Stimulated activated CD8-positive, alpha-beta memory T cell treated with anti-CD3 and anti-CD28 coated beads, Interleukin-15, amount 100 ng/mL, for 48 hours (primary cell): Measurements from ENCODE around the gene GRN.
"Not testable (repeated sequence)": the region's sequence is repeated elsewhere in the genome, so short reads cannot be mapped to it uniquely, and the experiment has no call there.

Experiments used
- DNase-seq, 2 donors: peaks; one replicate each; pipeline ENCODE4 v3.0.0-alpha.2; 2020; ENCODE audit warnings: low read depth in 2 of 2

GRN gene

GRCh38 chr17:44321246-44322120 lies 23.6 kb upstream of the GRN start:
- DNase-seq: no peak

- no peak for DNase-seq
These were observed 22.7 kb upstream of the GRN start for GRCh38 chr17:44322236-44322895.

GRCh38 chr17:44323359-44324091 lies 21.6 kb upstream of the GRN start:
- no peak for DNase-seq

DNA sequence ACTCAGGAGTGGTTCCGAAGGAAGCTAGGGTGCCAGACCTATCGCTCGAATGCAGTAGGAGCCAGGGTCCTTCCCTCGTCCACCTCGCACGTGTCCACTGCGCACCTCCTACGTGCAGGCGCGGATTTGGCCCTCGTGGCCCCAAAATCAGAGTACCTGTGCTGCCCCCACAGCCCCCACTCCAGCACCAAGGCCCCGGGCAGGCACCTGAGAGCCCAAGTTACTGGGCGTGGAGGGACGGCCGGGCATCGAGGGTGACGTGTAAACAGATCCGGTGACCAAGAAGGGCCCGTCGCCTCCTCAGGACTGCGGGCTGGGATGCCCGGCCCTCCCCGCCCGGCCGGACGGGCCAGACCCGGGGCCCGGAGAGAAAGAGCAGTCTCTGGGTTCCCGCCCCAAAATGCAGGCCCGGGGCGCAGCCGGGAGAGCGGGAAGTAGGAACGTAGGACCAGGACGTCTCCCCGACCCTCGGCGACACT lies 21.0 kb upstream of the GRN start:
- no peak for DNase-seq

DNA sequence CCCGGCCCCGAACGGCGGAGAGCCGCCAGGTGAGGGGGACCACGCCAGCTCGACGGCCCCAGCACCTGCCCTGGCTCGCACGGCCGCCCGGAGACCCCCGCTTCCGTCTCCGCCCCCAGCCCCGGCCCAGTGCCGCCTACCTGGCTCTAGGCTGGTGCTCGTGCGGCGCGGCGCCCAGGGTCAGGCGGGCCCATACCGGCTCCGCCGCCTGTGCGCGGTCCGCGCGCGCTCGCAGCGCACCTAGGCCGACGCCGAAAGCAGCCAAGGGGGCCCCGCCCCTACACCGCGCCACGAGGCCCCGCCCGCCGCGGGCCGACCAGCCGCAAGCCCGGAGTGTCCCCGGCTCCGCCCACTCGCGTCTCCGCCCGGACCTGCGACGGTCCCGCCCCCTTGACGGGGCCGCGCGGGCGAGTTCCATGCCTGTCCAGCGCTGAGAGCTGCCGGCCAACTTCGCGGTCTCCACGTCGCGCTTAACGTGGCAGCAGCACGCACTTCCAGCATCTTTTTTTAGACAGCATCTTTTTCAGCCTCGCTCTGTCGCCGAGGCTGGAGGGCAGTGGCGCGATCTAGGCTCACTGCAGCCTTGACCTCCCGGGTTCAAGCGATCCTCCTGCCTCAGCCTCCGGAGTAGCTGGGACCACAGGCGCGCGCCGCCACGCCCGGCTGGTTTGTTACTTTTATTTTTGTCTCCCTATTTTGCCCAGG lies 20.4 kb upstream of the GRN start, which contains the start of gene SLC25A39:
Gene SLC25A39 (minus strand): TSS at position 253 of the 705 bp plus-strand sequence. CDS start 1,261 bp downstream, outside the sequence.
- DNase-seq: peak; percentile 93 to 94

- DNase-seq: peak; percentile 90 to 94
These were observed 18.1 kb upstream of the GRN start for GRCh38 chr17:44326861-44327444.

DNA sequence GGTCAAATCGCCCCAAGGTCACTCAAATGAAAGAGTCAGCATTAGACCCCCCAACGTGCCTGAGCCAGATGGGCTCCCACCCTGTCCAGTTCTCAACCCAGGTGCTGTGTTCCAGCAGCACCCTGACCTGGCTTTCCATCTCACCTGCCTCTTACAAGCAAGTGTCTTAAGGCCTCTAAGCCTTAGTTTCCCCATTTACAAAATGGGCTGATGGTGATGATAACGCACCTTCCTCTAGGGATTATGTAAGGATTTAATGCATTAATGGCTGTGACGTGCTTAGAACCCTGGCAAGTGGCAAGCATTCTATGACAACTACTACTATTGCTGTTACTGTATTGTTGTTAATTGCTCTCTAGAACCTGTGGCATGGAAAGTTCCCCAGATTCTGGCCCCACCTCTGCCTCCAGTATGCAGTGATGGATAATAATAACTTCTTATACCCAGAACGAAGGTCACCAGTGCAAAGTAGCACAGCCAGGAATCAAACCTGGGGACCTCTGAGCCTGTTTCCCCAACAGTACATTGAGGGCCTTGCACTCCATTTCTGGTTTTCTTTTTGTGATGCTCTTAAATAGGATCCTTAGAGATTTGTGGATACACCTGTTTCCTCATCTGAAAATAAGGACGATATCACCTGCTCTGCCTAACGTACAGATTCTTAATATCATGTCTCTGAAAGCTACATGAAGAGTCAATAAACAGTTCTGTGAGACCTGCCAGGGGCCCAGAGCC lies 17.2 kb upstream of the GRN start:
- no peak for DNase-seq

- DNase-seq: not testable (repeated sequence)
These were observed 15.6 kb upstream of the GRN start for GRCh38 chr17:44329516-44329915.

GRCh38 chr17:44330263-44330662 lies 14.8 kb upstream of the GRN start:
- not testable (repeated sequence) for DNase-seq

DNA sequence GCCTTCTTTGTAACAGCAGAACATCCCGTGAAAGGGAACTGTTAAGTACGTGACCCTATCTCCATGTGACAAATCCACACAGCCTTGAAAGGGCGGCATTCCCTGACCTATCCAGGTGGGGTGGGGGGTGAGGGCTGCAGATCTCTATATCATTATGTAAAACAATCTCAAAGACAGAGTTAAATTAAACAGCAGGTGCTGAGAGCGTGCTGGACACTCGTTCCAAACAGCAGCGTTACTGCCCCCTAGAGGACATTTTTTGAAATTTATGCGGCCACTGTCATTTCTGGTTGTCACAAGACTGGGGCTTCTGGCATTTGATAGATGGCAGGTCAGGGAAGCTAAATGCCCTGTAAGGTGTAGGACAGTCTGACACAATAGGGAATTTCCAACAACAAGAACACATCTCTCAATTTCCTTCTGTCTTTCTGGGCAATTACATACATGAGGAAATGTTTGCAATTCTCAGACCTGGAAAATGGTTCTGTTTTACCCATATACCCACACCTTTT lies 13.8 kb upstream of the GRN start:
- DNase-seq: peak; percentile 45 to 53

GRCh38 chr17:44333371-44333770 lies 11.7 kb upstream of the GRN start:
- no peak for DNase-seq

GRCh38 chr17:44334315-44334714 lies 10.8 kb upstream of the GRN start:
- no peak for DNase-seq

- DNase-seq: no peak
These were observed 10.4 kb upstream of the GRN start for GRCh38 chr17:44334727-44335126.

DNA sequence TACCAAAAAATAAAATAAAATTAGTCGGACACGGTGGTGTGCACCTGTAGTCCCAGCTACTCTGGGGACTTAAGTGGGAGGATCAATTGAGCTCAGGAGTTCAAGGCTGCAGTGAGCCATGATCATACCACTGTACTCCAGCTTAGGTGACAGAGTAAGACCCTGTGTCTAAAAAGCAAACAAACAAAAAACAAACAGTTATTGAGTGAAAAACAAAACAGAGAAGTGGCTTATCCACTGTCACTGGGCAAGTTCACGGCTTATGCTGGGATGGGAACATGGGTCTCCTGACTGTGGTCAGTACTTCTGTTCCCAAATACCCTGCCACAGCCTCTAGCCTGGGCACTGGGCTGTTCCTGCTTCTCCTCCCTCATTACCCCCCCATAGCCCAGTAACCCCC lies 9.5 kb upstream of the GRN start:
- no peak for DNase-seq

DNA sequence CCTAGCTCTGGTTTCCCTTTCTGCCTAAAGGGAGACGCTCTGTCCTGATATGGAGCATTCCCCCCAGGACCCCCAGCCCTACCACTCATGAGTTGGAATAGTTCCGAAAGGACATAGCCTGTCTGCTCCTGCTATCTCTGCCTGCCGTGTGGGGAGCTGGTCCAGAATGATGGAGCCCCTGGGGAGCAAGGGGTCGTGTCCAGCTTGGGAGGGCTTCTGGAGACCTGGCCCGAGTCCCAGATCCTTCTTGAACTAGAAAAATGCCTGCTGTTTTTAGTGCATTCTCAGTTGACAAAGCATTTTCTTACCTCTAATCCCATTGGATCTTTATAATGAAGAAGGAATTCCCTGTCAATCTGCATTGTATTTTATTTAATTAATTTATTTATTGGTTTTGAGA lies 9.1 kb upstream of the GRN start:
- no peak for DNase-seq

GRCh38 chr17:44338702-44339101 lies 6.4 kb upstream of the GRN start:
- no peak for DNase-seq

- DNase-seq: not testable (repeated sequence)
These were observed 4.5 kb upstream of the GRN start for GRCh38 chr17:44340553-44340952.

GRCh38 chr17:44343510-44344209 lies 1.4 kb upstream of the GRN start:
- DNase-seq: no peak

DNA sequence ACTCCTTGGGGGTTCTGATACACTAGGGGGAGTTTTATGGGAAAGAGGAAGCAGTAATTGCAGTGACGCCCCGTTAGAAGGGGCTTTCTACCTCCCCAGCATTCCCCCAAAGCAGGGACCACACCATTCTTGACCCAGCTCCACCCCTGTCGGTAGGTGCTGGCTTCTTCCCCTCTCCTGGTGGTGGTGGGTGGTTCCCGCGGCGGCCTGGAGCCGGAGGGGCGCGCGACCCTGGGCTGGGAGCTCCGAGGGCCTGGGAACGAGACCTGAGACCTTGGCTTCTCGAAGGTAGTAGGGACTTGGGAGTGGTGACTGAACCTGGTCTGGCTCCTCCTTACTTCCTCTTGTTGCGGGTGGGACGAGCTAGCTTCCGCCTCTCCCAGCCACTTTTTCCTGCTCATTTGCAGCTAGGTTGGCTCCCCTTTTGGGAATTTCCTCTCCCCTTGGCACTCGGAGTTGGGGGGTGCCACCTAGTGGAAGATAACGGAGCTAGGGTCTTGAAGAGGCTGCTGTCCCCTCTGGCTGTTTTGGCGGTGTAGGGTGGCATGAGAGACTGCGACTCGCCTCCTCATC lies 438 bp downstream of the GRN start:
- no peak for DNase-seq
